Measurements from ENCODE around the gene RAD18.

- no peak for TF ChIP-seq CTCF (conservative IDR thresholded peaks at IDR 0.05; ENCODE audit: low read length)
- TF ChIP-seq EZH2phosphoT487 (IDR thresholded peaks at IDR 0.05; ENCODE audit: borderline replicate concordance, low read depth, low read length): no peak
These were observed 19.8 kb upstream of the RAD18 start for GRCh38 chr3:8983026-8983425.
